Ovary (tissue), 3 donors: Measurements from ENCODE around the gene GLUD1.
"Not testable (repeated sequence)": the region's sequence is repeated elsewhere in the genome, so short reads cannot be mapped to it uniquely, and the experiment has no call there.

Experiments used
- CTCF ChIP-seq, 3 donors: fragments of 450-650 bp in 2 of 3; fragments of 200-600 bp in 1 of 3; IDR thresholded peaks; one replicate each; pipeline versions ENCODE4 v1.5.1 to v1.8.0; 2016 to 2022; ENCODE audit warnings: antibody characterized with exemption in 3 of 3, mild to moderate bottlenecking in 1 of 3
- EP300 ChIP-seq: sonication (generic); formaldehyde crosslinking; IDR thresholded peaks from one replicate; pipeline ENCODE4 v1.6.1; 2017; ENCODE audit warnings: antibody characterized with exemption
- POLR2A ChIP-seq: fragments of 450-650 bp; IDR thresholded peaks from one replicate; pipeline ENCODE4 v1.6.1; 2017; ENCODE audit warnings: antibody characterized with exemption, mild to moderate bottlenecking, moderate library complexity
- donor health status: DM: no; HTN: no; CAD: no.

- not testable (repeated sequence) for TF ChIP-seq CTCF (IDR thresholded peaks at IDR 0.05); POLR2A; EP300
These were observed 51.1 kb downstream of the GLUD1 start for GRCh38 chr10:87043579-87043978.
